GM23248 (cell line): Measurements from ENCODE around the gene DUSP5. TPM values are rescaled to one million over a fixed set of nuclear protein-coding genes. Genes with fewer than 3 reads are reported as not detected.

Experiments
- DNase-seq: peaks from one replicate; pipeline ENCODE4 v3.0.0-alpha.2; 2015
- H2AFZ ChIP-seq: fragments of 200-600 bp; sonication (generic); 2 replicates; pipeline ENCODE4 v1.6.1; 2016; ENCODE audit warnings: antibody characterized with exemption
- H3F3A ChIP-seq: fragments of 200-600 bp; sonication (generic); 2 replicates; pipeline ENCODE4 v1.6.1; 2016; ENCODE audit warnings: mild to moderate bottlenecking, antibody characterized with exemption, mixed run types; ENCODE audit not compliant: insufficient read depth
- H3K27ac ChIP-seq: fragments of 200-600 bp; sonication (generic); 2 replicates; pipeline ENCODE4 v1.5.1; 2016; ENCODE audit warnings: mild to moderate bottlenecking
- H3K27me3 ChIP-seq: fragments of 200-600 bp; sonication (generic); replicated peaks from 2 replicates; pipeline ENCODE4 v1.6.1; 2016; ENCODE audit warnings: mild to moderate bottlenecking; ENCODE audit not compliant: insufficient read depth
- H3K36me3 ChIP-seq: fragments of 200-600 bp; sonication (generic); 2 replicates; pipeline ENCODE4 v1.6.1; 2016; ENCODE audit warnings: low read depth, mild to moderate bottlenecking
- H3K4me1 ChIP-seq: fragments of 200-600 bp; sonication (generic); 2 replicates; pipeline ENCODE4 v1.6.1; 2016; ENCODE audit warnings: mild to moderate bottlenecking; ENCODE audit not compliant: insufficient read depth
- H3K4me2 ChIP-seq: fragments of 200-600 bp; sonication (generic); one replicate; pipeline ENCODE4 v1.6.1; 2016; ENCODE audit warnings: mild to moderate bottlenecking; ENCODE audit not compliant: unreplicated experiment
- H3K4me3 ChIP-seq: fragments of 200-600 bp; sonication (generic); 2 replicates; pipeline ENCODE4 v1.5.1; 2016; ENCODE audit warnings: mild to moderate bottlenecking
- H3K79me2 ChIP-seq: fragments of 200-600 bp; sonication (generic); 2 replicates; pipeline ENCODE4 v1.6.1; 2016; ENCODE audit warnings: mild to moderate bottlenecking; ENCODE audit not compliant: insufficient read depth
- H3K9ac ChIP-seq: fragments of 200-600 bp; sonication (generic); 2 replicates; pipeline ENCODE4 v1.6.1; 2016; ENCODE audit warnings: mild to moderate bottlenecking
- H3K9me2 ChIP-seq: fragments of 200-600 bp; sonication (generic); 2 replicates; pipeline ENCODE4 v1.6.1; 2016; ENCODE audit warnings: mixed run types, mild to moderate bottlenecking, moderate library complexity; ENCODE audit not compliant: insufficient read depth
- H3K9me3 ChIP-seq: fragments of 200-600 bp; sonication (generic); one replicate; pipeline ENCODE4 v1.6.1; 2017; ENCODE audit warnings: low read depth
- H4K20me1 ChIP-seq: fragments of 200-600 bp; sonication (generic); 2 replicates; pipeline ENCODE4 v1.6.0; 2016; ENCODE audit not compliant: insufficient read depth
- EZH2 ChIP-seq: fragments of 200-600 bp; sonication (generic); IDR thresholded peaks from 2 replicates; pipeline ENCODE4 v1.6.1; 2018; ENCODE audit warnings: antibody characterized with exemption, mild to moderate bottlenecking; ENCODE audit not compliant: insufficient read depth, poor library complexity, severe bottlenecking
- EZH2phosphoT487 ChIP-seq: fragments of 200-600 bp; sonication (generic); IDR thresholded peaks from 2 replicates; pipeline ENCODE4 v1.6.1; 2018; ENCODE audit warnings: antibody characterized with exemption, moderate library complexity, mild to moderate bottlenecking, low read depth; ENCODE audit not compliant: insufficient read depth
- WGBS, 2 experiments: methylation state at CpG; one replicate each; pipeline ENCODE4 v1.1.6; 2015 to 2017; ENCODE audit warnings: low lambda C conversion rate in 2 of 2, low coverage in 1 of 2; ENCODE audit errors: missing lambda C conversion rate in 2 of 2; 5-methylcytosine and 5-hydroxymethylcytosine counted together
- in situ Hi-C: fragments of 300-500 bp; cut with MboI; formaldehyde crosslinking; loops from 2 replicates; pipeline ENCODE4 v1.15.0; 2020
- polyA plus RNA-seq: library from polyadenylated mRNA; unstranded; fragments of >200 nt; fragmentation: Nextera tagmentation; extraction: Ambion mirVana; gene quantifications from 2 replicates; pipeline ENCODE4 v1.2.1, GENCODE V29; 2016
- total RNA-seq: library from RNA; depleted of rRNA; stranded (reverse); fragments of >200 nt; shearing (Covaris generic); gene quantifications from 2 replicates; pipeline ENCODE4 v1.2.3, GENCODE V29; 2014

Gene DUSP5
- total and polyA plus RNA-seq, 2 experiments from 2014 or later = 5.8 to 17.8 TPM

DNA sequence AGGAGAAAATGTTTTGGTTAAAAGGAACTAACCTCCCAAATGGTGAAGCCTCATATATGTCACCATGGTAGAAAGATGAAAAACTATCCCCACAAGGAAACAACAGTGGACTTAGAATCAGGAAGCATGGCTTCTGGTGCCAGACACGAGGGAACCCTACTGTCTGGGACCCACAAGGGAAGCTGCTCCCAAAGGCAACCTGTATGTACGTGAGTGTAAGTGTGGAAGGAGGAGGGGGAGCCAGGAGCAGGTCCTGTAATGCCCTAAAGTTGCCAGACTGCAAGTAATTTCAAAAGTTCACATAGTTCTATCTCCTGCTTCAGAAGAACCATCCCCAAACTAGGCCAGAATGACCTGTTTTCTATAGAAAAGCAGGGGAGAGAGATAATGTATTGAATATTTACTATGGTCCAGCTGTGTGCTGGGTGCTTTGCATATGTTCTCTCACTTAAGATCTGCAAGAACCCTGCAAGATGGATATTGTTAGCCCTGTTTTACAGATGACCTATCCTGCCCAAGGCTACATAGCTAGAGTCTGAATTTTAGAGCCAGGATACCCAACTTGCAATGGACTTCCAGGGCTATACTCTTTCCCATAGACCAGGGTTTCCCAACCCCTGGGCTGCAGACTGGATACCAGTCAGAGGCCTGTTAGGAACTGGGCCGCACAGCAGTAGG is 19.2 kb downstream of the DUSP5 start:
- H3K27ac ChIP-seq = no peak overlapping the region
- no peaks in the 10 kb centered on the region for H3K36me3 ChIP-seq
- H3K4me3 ChIP-seq = no peak overlapping the region
- no peaks in the 10 kb centered on the region for H3K27me3 ChIP-seq
- TF ChIP-seq EZH2 = no peak
- peaks cover 12% of the 10 kb centered on the region for H3K4me1 ChIP-seq
- no peaks in the 10 kb centered on the region for H3K9me2 ChIP-seq
- in situ Hi-C loops = no loop called here
- H4K20me1 ChIP-seq = no peaks in the 10 kb centered on the region
- no peak overlapping the region for H3K9ac ChIP-seq
- H3K4me2 ChIP-seq = no peak overlapping the region
- H3K79me2 ChIP-seq = 0 out of 2 replicates have a peak, but pooled peaks cover under 1% of the 10 kb centered on the region
- H2AFZ ChIP-seq = no peak overlapping the region
- H3K9me3 ChIP-seq = no peaks in the 10 kb centered on the region
- peaks cover 52% of the 10 kb centered on the region for H3F3A ChIP-seq
- 94 to 96% methylated on average over 3 of the region's 3 CpGs for WGBS, 2 experiments
- DNase-seq = no peak

DNA sequence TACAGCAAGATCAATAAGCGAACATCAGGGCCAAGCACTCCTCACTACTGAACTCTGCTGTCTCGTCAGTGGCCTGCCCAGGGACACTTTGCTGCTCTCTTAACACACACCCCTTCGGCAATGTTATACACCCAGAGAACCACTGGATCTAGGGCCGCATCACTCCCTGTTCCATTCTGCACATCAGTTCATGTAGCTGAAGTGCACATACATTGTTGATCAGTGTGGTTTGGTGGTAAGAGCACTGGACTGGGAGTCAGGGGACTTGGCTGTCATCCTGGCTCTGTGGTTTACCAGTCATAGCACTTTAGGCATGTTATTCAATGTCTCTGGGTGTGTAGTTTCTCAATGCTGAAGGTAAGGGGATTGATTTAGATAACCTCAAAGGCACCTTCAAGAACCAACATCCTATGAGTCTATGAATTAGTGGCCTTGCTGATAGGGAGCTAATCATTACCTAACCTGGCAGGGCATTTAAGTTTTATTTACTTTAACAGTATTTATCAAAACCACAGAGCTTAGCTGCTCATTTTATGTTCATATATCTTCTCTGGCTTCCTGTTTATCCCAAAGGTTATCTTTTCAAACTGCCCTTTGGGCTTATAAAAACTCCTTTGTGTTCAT is 24.8 kb downstream of the DUSP5 start:
- peak; percentile 54 for DNase-seq

DNA sequence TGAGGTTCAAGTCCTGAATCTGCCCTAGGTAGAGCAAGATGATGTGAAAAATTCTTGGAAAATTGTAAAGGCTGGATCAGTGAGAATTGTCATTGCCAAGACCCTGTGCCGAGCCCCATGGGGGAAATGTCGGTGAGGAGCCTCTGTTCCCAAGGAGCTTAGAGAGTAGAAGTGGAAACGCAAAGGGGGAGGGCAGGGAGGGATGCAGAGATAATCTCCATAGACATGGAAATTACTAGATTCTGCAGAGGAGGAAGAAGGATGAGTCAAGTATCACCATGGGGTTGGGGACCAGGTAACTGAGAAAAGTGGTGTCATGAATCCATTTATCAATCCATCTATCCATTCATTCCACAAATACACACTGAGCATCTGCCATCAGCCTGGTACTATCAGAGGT is 26.0 kb downstream of the DUSP5 start:
- H3K4me1 ChIP-seq = peaks cover 54% of the 10 kb centered on the region
- peaks cover 68% of the 10 kb centered on the region for H3F3A ChIP-seq
- H3K9me2 ChIP-seq = no peaks in the 10 kb centered on the region
- no peaks in the 10 kb centered on the region for H3K27me3 ChIP-seq
- no peaks in the 10 kb centered on the region for H3K79me2 ChIP-seq
- H4K20me1 ChIP-seq = no peaks in the 10 kb centered on the region
- H3K9ac ChIP-seq = no peak overlapping the region
- in situ Hi-C loops = no loop called here
- no peak for DNase-seq
- H3K9me3 ChIP-seq = no peaks in the 10 kb centered on the region
- H2AFZ ChIP-seq = no peak overlapping the region
- no peak overlapping the region for H3K4me3 ChIP-seq
- TF ChIP-seq EZH2 (no peak), EZH2phosphoT487 (no peak)
- 46 to 59% methylated on average over 3 of the region's 3 CpGs for WGBS, 2 experiments
- H3K36me3 ChIP-seq = no peaks in the 10 kb centered on the region
- no peak overlapping the region for H3K27ac ChIP-seq
- no peak overlapping the region for H3K4me2 ChIP-seq

More for the DNA sequence above, 24.8 kb downstream of the DUSP5 start:
- Histone ChIP-seq H3K27ac (no peak overlapping the region), H3K27me3 (no peaks in the 10 kb centered on the region), H3K79me2 (no peaks in the 10 kb centered on the region), H3K4me1 (peaks cover 41% of the 10 kb centered on the region), H3K36me3 (no peaks in the 10 kb centered on the region), H3K9me2 (no peaks in the 10 kb centered on the region), H2AFZ (no peak overlapping the region), H3K4me3 (no peak overlapping the region), H3K9me3 (no peaks in the 10 kb centered on the region), H3K9ac (no peak overlapping the region), H3F3A (peaks cover 61% of the 10 kb centered on the region), H3K4me2 (no peak overlapping the region), H4K20me1 (no peaks in the 10 kb centered on the region)
- TF ChIP-seq EZH2phosphoT487 = no peak
- no peak for TF ChIP-seq EZH2
- in situ Hi-C loops = no loop called here
- 94 to 96% methylated on average over 4 of the region's 4 CpGs for WGBS, 2 experiments

DNA sequence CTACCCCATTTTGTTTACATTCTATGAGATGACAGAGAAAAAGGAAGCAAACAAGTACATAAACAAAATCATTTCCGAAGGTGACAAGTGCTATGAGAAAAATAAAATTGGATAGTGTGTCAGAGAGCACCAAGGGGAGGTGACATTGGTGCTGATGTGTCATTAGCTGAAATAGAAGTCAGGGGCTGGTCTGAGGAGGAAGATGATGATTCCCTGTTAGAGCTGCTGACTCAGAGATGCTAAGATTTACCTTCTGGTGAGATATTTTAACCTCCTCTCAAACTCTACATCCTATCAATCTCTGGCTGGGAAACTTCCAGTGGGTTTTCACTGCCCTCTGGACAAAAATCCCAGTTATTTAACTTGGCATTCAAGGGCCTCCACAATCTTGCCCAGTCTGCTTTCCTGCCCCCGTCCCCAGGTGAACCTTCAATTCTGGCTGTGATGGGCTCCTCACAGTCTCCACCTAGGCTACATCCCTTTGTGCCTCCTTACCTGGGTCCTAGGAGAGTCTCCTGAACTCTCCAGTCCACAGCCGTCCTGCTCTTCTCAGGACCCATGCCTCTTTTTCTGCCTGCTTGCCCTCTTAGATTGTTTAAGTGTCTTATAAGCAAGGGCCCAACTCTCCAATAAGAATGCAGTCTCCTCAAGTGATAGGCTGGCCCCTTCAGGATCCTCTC is 26.6 kb downstream of the DUSP5 start:
- no peaks in the 10 kb centered on the region for H3K36me3 ChIP-seq
- peaks cover 60% of the 10 kb centered on the region for H3K4me1 ChIP-seq
- H3K9me2 ChIP-seq = no peaks in the 10 kb centered on the region
- H3K9me3 ChIP-seq = no peaks in the 10 kb centered on the region
- no peaks in the 10 kb centered on the region for H3K27me3 ChIP-seq
- DNase-seq = peak; percentile 27
- no peak overlapping the region for H2AFZ ChIP-seq
- no peak for TF ChIP-seq EZH2phosphoT487
- TF ChIP-seq EZH2 = no peak
- 84 to 85% methylated on average over 3 of the region's 3 CpGs for WGBS, 2 experiments
- H4K20me1 ChIP-seq = no peaks in the 10 kb centered on the region
- no peak overlapping the region for H3K4me2 ChIP-seq
- H3F3A ChIP-seq = peaks cover 68% of the 10 kb centered on the region
- H3K79me2 ChIP-seq = no peaks in the 10 kb centered on the region
- H3K27ac ChIP-seq = no peak overlapping the region; the same call in 1 of the 2 replicates
- in situ Hi-C loops = no loop called here
- H3K9ac ChIP-seq = no peak overlapping the region
- no peak overlapping the region for H3K4me3 ChIP-seq
